HG03571 (cell line): ENCODE measurements around the gene PPME1.

Source experiments
- ATAC-seq: cut with Tn5 transposase; IDR thresholded peaks from one replicate; pipeline ENCODE4 v1.9.1; 2021; ENCODE audit not compliant: unreplicated experiment

Gene PPME1

DNA sequence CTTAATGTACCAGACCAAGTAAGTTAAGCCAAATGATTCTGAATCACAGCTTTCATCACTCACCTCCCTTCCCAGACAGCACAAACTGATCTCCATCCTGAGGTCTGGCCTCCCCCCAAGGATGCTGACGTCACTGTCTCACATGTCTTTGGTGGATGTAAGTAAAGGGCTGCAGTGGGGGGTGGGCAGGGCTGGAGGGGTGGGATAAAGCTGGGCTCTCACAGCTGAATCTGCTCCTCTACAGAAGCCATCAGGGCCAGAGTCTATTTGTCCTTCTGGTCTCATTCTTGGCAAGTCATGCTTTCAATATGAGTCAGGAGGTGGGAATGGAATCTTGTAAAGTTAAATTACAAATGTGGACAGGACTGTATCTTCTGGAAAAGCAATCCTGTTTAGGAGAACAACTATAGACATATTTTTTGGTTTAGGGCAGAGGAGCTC, 107.7 kb downstream of the PPME1 start:
- no peak for ATAC-seq

DNA sequence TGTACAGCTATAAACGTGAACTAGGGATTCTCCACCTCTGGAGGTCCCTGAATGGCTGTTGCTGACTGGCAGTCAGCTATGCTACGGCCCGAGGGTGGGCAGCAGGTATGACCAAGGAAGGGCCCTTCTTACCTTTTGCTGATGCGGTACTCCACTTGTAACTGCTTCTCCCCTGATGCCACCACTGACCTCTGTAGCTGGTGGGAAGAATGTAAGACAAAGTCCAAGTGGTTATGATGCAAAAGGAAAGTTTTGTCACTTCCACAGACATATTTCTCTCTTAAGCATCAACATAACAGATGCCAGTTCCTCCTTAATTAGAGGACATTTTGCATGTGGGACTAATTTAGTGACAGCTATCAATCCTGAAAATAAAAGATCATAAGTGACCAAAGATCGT, 108.2 kb downstream of the PPME1 start:
- ATAC-seq = no peak

DNA sequence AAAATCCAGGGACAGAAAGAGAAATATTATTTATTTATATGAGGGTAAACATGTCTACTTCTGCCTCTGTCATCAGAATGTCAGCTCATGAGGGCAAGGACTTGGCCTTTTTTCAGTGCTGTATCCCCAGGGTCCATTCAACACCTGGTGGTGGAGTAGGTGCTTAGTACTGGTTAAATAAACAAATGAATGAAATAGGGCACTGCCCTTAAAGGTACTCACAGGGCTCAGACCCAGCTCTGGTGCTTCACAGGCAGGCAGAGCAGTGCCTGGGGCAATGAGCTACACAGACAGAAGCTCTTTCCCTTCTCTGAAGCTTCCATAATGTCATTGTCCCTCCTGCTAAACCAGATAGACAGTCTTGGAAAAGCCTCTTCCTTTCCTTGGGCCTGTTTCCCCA, 109.4 kb downstream of the PPME1 start:
- no peak for ATAC-seq

DNA sequence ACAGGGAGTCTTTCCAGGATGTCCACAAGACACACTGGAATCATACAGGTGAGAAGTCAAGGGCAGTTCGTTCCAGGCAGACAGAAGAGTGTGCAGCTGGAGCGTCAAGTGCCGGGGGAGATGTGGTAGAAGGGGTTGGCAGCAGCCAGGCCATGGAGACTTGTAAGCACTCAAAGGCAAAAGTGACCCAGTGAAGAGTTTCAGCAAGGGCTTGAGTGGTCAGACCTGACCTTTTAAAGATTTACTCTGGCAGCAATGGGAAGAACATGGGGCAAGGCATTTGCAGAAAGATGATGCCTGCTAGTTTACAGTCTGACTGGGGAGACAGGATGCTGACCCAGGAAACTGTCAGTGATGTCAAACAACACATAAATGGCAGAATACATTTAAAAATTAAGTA, 111.3 kb downstream of the PPME1 start:
- ATAC-seq = no peak

DNA sequence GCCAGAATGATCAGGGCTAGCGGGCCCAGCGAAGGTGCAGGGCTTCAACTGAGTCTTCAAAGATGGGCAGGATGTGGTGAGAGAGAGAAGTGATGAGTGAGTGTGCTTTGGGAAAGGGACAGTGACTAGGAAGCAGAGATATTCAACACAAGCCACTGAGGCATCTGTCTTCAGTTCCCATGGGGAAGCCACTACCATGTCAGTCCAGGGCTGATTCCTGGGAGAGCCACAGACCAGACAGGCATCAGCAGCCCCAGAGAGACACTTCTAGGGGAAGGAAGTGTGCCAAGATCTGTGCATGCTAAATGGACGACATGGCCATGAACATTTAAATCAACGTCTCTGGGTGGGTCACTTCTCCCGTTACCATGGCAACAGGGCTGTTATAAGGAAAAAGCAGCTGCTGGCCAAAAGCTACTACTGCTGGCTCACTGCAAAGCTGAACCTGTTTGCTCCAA, 111.9 kb downstream of the PPME1 start:
- no peak for ATAC-seq

DNA sequence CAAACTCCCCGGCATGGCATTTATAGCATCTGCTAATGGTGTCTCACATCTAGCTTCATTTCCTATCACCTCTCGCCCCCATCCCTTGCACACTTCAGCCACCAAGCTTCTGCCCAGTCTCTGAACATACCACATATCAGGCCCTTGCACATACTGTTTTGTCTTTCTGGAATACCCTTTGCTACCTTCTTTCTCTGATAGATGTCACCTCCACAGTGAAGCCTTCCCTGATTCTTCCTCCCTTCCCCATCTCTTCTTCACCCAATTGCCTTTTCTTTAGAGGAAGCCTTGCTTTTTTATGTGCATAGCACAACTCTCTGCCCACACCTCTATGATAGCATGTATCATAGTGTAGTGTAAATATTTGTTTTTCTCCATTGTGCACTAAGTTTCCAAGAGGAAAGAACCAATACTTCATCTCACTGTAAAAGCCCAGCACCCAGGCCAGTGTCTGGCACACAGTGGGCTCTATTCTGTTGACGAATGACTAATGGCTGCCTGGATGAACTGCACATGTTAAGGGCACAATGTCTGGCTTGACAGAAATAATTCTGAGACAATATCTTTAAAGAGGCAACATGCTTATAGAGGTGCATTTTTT, 112.6 kb downstream of the PPME1 start:
- ATAC-seq = no peak

DNA sequence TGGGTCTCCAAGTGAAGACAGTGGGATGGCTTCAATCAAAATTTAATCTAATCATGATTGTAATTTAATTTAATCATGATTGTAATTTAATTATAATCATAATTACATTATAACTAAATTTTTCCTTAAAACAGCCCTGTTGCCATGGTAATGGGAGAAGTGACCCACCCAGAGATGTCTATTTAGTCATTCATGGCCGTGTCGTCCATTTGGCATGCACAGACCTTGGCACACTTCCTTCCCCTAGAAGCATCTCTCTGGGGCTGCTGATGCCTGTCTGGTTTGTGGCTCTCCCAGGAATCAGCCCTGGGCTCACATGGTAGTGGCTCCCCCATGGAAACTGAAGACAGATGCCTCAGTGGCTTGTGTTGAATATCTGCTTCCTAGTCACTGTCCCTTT, 113.4 kb downstream of the PPME1 start:
- ATAC-seq = no peak

DNA sequence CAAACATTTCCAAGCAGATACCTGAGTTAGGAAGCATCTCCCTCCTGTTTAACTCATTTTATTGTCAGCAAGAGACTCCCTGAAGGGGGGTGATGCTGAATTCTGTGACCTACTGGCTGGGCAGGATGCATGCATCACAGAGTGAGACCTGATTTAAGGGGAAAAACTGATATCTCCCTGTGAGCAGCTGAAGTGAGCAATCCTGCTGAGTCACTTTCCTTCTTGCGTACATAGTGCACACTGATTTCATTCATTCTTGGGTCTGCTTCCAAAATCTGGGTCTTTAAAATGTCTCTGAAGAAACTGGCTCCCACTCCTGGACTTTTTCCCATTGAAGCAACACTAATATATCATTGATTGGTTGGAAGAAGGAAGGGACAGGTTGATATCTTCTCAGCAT, 117.1 kb downstream of the PPME1 start:
- no peak for ATAC-seq

DNA sequence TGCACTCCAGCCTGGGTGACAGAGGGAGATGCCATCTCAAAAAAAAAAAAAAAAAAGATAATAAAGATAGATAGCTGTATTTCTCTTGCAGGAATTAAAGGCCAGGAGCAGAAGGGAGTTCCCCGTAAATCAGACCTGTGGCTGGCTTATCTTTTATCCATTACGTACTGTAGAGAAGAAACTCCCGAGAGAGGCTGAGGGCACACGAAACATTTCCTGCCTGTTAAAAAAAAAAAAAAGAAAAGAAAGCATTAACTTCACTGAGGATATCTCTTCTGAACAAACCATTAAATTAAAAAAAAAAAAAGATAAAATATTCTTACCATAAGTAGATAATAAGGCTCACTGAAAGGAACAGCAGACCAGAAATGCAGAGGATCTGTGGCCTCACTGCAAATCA, 117.8 kb downstream of the PPME1 start:
- no peak for ATAC-seq

DNA sequence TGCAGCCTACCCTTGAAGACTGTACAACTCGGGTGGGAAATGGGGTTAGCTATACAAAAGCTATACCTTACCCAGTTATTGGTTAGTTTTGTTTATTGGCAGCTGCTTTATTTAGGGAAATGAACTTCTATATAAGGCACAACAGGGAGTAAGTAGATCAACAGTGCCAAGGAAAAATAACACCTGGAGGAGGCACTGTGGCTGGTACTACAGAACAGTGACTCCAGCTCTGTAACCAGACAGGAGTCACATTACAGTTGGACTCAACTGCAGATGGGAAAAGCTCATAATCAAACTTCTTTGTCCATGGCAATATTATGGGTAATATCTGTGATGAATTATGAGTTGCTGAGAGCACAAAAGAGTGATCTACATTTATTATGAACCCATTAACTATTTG, 126.4 kb downstream of the PPME1 start:
- ATAC-seq = no peak

DNA sequence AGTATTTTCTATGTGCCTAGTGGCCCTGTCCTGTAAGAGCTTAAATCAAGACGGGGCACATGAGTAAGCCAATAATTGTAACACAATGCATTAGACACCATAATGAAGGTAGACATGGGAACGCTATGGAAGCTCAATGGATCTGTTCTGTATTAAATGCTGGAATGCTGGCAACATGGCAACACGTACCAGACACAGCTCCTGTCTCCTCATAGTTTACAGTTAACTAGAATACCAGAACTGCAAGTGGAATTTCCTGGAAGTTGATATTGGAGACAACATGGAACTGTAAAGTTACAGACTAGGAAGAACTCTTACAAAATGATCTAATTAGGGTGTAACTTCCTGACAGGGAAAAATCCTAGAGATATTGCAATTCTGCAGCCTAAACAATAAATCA, 127.9 kb downstream of the PPME1 start:
- no peak for ATAC-seq
